Skeletal muscle tissue (tissue), 1 donor: ENCODE data around the gene PWWP2A. TPM values are rescaled to one million over a fixed set of nuclear protein-coding genes. Genes with fewer than 3 reads are reported as not detected.

ENCODE experiments used
- total RNA-seq: library from RNA; depleted of rRNA; stranded (reverse); fragments of >200 nt; gene quantifications from one replicate; pipeline ENCODE4 v1.2.3, GENCODE V29; 2014

Gene PWWP2A
- total RNA-seq, 1 donor from 2014 or later: 13.0 TPM

Other genes starting within 250 kb of the PWWP2A start
- gene ADRA1B, start 203.0 kb downstream of the PWWP2A start, total RNA-seq: under 0.01 TPM
- 25.6 TPM for gene TTC1, start 110.3 kb downstream of the PWWP2A start, total RNA-seq
- not detected for gene FABP6, start 110.1 kb upstream of the PWWP2A start, total RNA-seq
- gene CCNJL, start 193.1 kb upstream of the PWWP2A start, total RNA-seq: 3.1 TPM